NK-92 (cell line): Measurements from ENCODE around the gene SLC13A1.
"Not testable (repeated sequence)": the region's sequence is repeated elsewhere in the genome, so short reads cannot be mapped to it uniquely, and the experiment has no call there.

ENCODE experiments used
- DNase-seq: peaks from one replicate; lab custom pipeline; 2025; ENCODE audit not compliant: unreplicated experiment; lab: John Stamatoyannopoulos, UW

Gene SLC13A1

GRCh38 chr7:123131140-123131539 lies 68.6 kb downstream of the SLC13A1 start:
- no peak for DNase-seq

- no peak for DNase-seq
Observed at GRCh38 chr7:123126691-123127090, 73.1 kb downstream of the SLC13A1 start.

GRCh38 chr7:123126171-123126570 lies 73.6 kb downstream of the SLC13A1 start:
- no peak for DNase-seq

- no peak for DNase-seq
Observed at GRCh38 chr7:123125231-123125630, 74.5 kb downstream of the SLC13A1 start.

GRCh38 chr7:123122916-123123315 lies 76.9 kb downstream of the SLC13A1 start:
- no peak for DNase-seq

GRCh38 chr7:123120286-123120685 lies 79.5 kb downstream of the SLC13A1 start:
- no peak for DNase-seq

GRCh38 chr7:123115331-123115730 lies 84.4 kb downstream of the SLC13A1 start:
- no peak for DNase-seq

- no peak for DNase-seq
Observed at GRCh38 chr7:123114288-123114687, 85.5 kb downstream of the SLC13A1 start.

GRCh38 chr7:123112833-123113232 lies 86.9 kb downstream of the SLC13A1 start:
- DNase-seq, result no peak

- DNase-seq, result no peak
Observed at GRCh38 chr7:123099712-123100111, 100.1 kb downstream of the SLC13A1 start.

- DNase-seq, result no peak
Observed at GRCh38 chr7:123096976-123097375, 102.8 kb downstream of the SLC13A1 start.

- DNase-seq, result no peak
Observed at GRCh38 chr7:123096434-123096833, 103.3 kb downstream of the SLC13A1 start.

- no peak for DNase-seq
Observed at GRCh38 chr7:123090456-123090855, 109.3 kb downstream of the SLC13A1 start.

- not testable (repeated sequence) for DNase-seq
Observed at GRCh38 chr7:123086910-123087309, 112.9 kb downstream of the SLC13A1 start.

GRCh38 chr7:123084861-123085260 lies 114.9 kb downstream of the SLC13A1 start:
- DNase-seq, result not testable (repeated sequence)

GRCh38 chr7:123079021-123079420 lies 120.7 kb downstream of the SLC13A1 start:
- DNase-seq, result no peak

GRCh38 chr7:123075838-123076467 lies 123.8 kb downstream of the SLC13A1 start:
- no peak for DNase-seq

GRCh38 chr7:123070702-123071286 lies 129.0 kb downstream of the SLC13A1 start:
- no peak for DNase-seq

GRCh38 chr7:123067814-123068213 lies 132.0 kb downstream of the SLC13A1 start:
- DNase-seq, result no peak
